GM23338 (cell line): Measurements from ENCODE around the gene FPR1. TPM values are rescaled to one million over a fixed set of nuclear protein-coding genes. Genes with fewer than 3 reads are reported as not detected.

Experiments used
- ATAC-seq: fragments of 200-7000 bp; cut with Tn5 transposase; 3 replicates; pipeline ENCODE4 v1.9.1; 2020
- DNase-seq: peaks from one replicate; pipeline ENCODE4 v3.0.0-alpha.2; 2015; ENCODE audit warnings: low spot score
- H2AFZ ChIP-seq: fragments of 200-600 bp; sonication (generic); 2 replicates; pipeline ENCODE4 v1.8.0; 2016; ENCODE audit warnings: antibody characterized with exemption, mild to moderate bottlenecking, moderate library complexity
- H3F3A ChIP-seq: fragments of 200-600 bp; sonication (generic); replicated peaks from 2 replicates; pipeline ENCODE4 v1.8.0; 2017; ENCODE audit warnings: antibody characterized with exemption, mixed run types, low read depth
- H3K27ac ChIP-seq: fragments of 200-600 bp; sonication (generic); 2 replicates; pipeline ENCODE4 v1.6.1; 2016; ENCODE audit warnings: low read depth
- H3K27me3 ChIP-seq: fragments of 200-600 bp; sonication (generic); 2 replicates; pipeline ENCODE4 v1.8.0; 2016; ENCODE audit warnings: mild to moderate bottlenecking, mixed run types, moderate library complexity; ENCODE audit not compliant: insufficient read depth
- H3K36me3 ChIP-seq: fragments of 200-600 bp; sonication (generic); 2 replicates; pipeline ENCODE4 v1.8.0; 2016; ENCODE audit warnings: mild to moderate bottlenecking; ENCODE audit not compliant: insufficient read depth
- H3K4me1 ChIP-seq: fragments of 200-600 bp; sonication (generic); 2 replicates; pipeline ENCODE4 v1.8.0; 2016; ENCODE audit warnings: mild to moderate bottlenecking, moderate library complexity; ENCODE audit not compliant: insufficient read depth
- H3K4me2 ChIP-seq: fragments of 200-600 bp; sonication (generic); 2 replicates; pipeline ENCODE4 v1.7.1; 2017; ENCODE audit warnings: mixed run types
- H3K4me3 ChIP-seq: fragments of 200-600 bp; sonication (generic); 2 replicates; pipeline ENCODE4 v1.6.1; 2016; ENCODE audit warnings: mixed run types
- H3K79me2 ChIP-seq: fragments of 200-600 bp; sonication (generic); replicated peaks from 2 replicates; pipeline ENCODE4 v1.8.0; 2017; ENCODE audit warnings: mild to moderate bottlenecking; ENCODE audit not compliant: insufficient read depth
- H3K9me2 ChIP-seq: fragments of 200-600 bp; sonication (generic); 2 replicates; pipeline ENCODE4 v1.8.0; 2017; ENCODE audit not compliant: insufficient read depth
- H4K20me1 ChIP-seq: fragments of 200-600 bp; sonication (generic); replicated peaks from 2 replicates; pipeline ENCODE4 v1.8.0; 2017; ENCODE audit warnings: mild to moderate bottlenecking; ENCODE audit not compliant: insufficient read depth
- H3K27ac Mint-ChIP-seq: 2 replicates; pipeline ENCODE4 v1.8.0; 2020; ENCODE audit warnings: inconsistent platforms, mild to moderate bottlenecking, moderate library complexity, mixed read lengths
- H3K27me3 Mint-ChIP-seq: 3 replicates; pipeline ENCODE4 v1.8.0; 2022; ENCODE audit warnings: low read depth, mild to moderate bottlenecking, moderate library complexity, mixed read lengths, inconsistent platforms; ENCODE audit not compliant: insufficient read depth, poor library complexity
- H3K36me3 Mint-ChIP-seq: 3 replicates; pipeline ENCODE4 v1.8.0; 2021; ENCODE audit warnings: low read depth, mild to moderate bottlenecking, inconsistent platforms, moderate library complexity, mixed read lengths
- H3K4me1 Mint-ChIP-seq: 3 replicates; pipeline ENCODE4 v1.8.0; 2020; ENCODE audit warnings: mild to moderate bottlenecking, inconsistent platforms, mixed read lengths
- H3K4me3 Mint-ChIP-seq: 3 replicates; pipeline ENCODE4 v1.8.0; 2021; ENCODE audit warnings: moderate library complexity, mild to moderate bottlenecking, inconsistent platforms, mixed read lengths
- H3K9me3 Mint-ChIP-seq: 3 replicates; pipeline ENCODE4 v1.8.0; 2020; ENCODE audit warnings: moderate library complexity, mild to moderate bottlenecking, inconsistent platforms, mixed read lengths
- EZH2phosphoT487 ChIP-seq: fragments of 200-600 bp; sonication (generic); IDR thresholded peaks from one replicate; pipeline ENCODE4 v1.8.1; 2018; ENCODE audit warnings: antibody characterized with exemption; ENCODE audit not compliant: unreplicated experiment
- JUNB ChIP-seq: IDR thresholded peaks from one replicate; pipeline ENCODE4 v1.6.1; 2016; ENCODE audit warnings: antibody characterized with exemption; ENCODE audit not compliant: unreplicated experiment
- NANOG ChIP-seq: IDR thresholded peaks from 2 replicates; pipeline ENCODE4 v1.6.1; 2016; ENCODE audit warnings: antibody characterized with exemption, borderline replicate concordance
- POLR2AphosphoS5 ChIP-seq: IDR thresholded peaks from 2 replicates; pipeline ENCODE4 v1.6.1; 2016; ENCODE audit warnings: antibody characterized with exemption, low read depth
- STAT1 ChIP-seq: IDR thresholded peaks from one replicate; pipeline ENCODE4 v1.6.1; 2016; ENCODE audit warnings: antibody characterized with exemption; ENCODE audit not compliant: unreplicated experiment
- ZNF331 ChIP-seq: fragments of 250-450 bp; sonication (Bioruptor Pico); IDR thresholded peaks from 2 replicates; pipeline ENCODE4 v1.5.0; 2020; ENCODE audit warnings: low read depth, mild to moderate bottlenecking, moderate library complexity
- polyA plus RNA-seq: library from polyadenylated mRNA; unstranded; fragments of >200 nt; fragmentation: Nextera tagmentation; extraction: Ambion mirVana; gene quantifications from 2 replicates; pipeline ENCODE4 v1.2.1, GENCODE V29; 2016
- total RNA-seq: library from RNA; depleted of rRNA; stranded (reverse); fragments of >200 nt; shearing (Covaris generic); gene quantifications from 2 replicates; pipeline ENCODE4 v1.2.3, GENCODE V29; 2014
- TF ChIP-seq, protein P1 (sequence below): fragments of 250-450 bp; sonication (Bioruptor Pico); IDR thresholded peaks from 2 replicates; pipeline ENCODE4 v1.5.0; 2020; ENCODE audit warnings: mild to moderate bottlenecking, moderate library complexity
- TF ChIP-seq, protein P2 (sequence below): IDR thresholded peaks from 2 replicates; pipeline ENCODE4 v1.6.1; 2016; ENCODE audit warnings: antibody characterized with exemption

Gene FPR1
- total and polyA plus RNA-seq, 2 experiments from 2014 or later, result not detected

DNA sequence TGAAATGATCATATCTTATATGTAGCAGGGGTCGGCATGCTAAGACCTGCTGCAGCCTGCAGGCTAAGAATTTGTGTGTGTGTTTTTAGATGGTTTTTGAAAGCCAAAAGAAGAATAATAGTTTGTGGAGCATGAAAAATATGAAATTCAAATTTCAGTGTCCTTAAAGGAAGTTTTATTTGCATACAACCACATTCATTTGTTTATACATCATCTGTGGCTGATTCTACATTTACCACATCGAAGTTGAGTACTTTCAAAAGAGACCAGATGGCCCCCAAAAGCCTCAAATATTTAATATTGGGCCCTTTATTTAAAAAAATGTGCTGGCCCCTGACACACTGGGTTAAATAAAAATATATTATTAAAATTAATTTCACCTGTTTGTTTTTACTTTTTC lies 29.2 kb downstream of the FPR1 start (continued):
- TF ChIP-seq, protein P1, sequence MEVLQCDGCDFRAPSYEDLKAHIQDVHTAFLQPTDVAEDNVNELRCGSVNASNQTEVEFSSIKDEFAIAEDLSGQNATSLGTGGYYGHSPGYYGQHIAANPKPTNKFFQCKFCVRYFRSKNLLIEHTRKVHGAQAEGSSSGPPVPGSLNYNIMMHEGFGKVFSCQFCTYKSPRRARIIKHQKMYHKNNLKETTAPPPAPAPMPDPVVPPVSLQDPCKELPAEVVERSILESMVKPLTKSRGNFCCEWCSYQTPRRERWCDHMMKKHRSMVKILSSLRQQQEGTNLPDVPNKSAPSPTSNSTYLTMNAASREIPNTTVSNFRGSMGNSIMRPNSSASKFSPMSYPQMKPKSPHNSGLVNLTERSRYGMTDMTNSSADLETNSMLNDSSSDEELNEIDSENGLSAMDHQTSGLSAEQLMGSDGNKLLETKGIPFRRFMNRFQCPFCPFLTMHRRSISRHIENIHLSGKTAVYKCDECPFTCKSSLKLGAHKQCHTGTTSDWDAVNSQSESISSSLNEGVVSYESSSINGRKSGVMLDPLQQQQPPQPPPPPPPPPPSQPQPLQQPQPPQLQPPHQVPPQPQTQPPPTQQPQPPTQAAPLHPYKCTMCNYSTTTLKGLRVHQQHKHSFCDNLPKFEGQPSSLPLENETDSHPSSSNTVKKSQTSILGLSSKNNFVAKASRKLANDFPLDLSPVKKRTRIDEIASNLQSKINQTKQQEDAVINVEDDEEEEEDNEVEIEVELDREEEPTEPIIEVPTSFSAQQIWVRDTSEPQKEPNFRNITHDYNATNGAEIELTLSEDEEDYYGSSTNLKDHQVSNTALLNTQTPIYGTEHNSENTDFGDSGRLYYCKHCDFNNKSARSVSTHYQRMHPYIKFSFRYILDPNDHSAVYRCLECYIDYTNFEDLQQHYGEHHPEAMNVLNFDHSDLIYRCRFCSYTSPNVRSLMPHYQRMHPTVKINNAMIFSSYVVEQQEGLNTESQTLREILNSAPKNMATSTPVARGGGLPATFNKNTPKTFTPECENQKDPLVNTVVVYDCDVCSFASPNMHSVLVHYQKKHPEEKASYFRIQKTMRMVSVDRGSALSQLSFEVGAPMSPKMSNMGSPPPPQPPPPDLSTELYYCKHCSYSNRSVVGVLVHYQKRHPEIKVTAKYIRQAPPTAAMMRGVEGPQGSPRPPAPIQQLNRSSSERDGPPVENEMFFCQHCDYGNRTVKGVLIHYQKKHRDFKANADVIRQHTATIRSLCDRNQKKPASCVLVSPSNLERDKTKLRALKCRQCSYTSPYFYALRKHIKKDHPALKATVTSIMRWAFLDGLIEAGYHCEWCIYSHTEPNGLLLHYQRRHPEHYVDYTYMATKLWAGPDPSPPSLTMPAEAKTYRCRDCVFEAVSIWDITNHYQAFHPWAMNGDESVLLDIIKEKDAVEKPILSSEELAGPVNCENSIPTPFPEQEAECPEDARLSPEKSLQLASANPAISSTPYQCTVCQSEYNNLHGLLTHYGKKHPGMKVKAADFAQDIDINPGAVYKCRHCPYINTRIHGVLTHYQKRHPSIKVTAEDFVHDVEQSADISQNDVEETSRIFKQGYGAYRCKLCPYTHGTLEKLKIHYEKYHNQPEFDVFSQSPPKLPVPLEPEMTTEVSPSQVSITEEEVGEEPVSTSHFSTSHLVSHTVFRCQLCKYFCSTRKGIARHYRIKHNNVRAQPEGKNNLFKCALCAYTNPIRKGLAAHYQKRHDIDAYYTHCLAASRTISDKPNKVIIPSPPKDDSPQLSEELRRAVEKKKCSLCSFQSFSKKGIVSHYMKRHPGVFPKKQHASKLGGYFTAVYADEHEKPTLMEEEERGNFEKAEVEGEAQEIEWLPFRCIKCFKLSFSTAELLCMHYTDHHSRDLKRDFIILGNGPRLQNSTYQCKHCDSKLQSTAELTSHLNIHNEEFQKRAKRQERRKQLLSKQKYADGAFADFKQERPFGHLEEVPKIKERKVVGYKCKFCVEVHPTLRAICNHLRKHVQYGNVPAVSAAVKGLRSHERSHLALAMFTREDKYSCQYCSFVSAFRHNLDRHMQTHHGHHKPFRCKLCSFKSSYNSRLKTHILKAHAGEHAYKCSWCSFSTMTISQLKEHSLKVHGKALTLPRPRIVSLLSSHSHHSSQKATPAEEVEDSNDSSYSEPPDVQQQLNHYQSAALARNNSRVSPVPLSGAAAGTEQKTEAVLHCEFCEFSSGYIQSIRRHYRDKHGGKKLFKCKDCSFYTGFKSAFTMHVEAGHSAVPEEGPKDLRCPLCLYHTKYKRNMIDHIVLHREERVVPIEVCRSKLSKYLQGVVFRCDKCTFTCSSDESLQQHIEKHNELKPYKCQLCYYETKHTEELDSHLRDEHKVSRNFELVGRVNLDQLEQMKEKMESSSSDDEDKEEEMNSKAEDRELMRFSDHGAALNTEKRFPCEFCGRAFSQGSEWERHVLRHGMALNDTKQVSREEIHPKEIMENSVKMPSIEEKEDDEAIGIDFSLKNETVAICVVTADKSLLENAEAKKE (CRISPR knock-in tag), result no peak
- TF ChIP-seq, protein P2, sequence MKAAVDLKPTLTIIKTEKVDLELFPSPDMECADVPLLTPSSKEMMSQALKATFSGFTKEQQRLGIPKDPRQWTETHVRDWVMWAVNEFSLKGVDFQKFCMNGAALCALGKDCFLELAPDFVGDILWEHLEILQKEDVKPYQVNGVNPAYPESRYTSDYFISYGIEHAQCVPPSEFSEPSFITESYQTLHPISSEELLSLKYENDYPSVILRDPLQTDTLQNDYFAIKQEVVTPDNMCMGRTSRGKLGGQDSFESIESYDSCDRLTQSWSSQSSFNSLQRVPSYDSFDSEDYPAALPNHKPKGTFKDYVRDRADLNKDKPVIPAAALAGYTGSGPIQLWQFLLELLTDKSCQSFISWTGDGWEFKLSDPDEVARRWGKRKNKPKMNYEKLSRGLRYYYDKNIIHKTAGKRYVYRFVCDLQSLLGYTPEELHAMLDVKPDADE, result no peak
- TF ChIP-seq EZH2phosphoT487 (no peak), STAT1 (no peak), JUNB (no peak), ZNF331 (no peak)

DNA sequence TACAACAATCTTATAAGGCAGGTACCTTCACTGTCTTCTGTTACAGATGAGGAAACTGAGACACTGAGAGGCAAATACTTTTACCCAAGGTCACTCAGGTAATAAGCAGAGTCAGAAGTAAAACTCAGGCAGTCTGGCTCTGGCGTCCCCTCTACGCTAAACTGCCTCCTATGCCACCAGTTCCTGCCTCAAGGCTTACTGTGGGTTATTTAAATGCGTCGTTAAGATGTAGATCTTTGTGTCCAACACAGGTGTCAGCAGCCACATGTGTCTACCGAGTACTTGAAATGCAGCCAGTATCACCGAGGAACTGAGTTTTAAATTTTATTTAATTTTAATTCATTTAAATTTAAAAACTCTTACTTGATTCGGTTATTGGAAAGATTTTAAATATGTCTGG lies 29.8 kb downstream of the FPR1 start:
- no peaks in the 10 kb centered on the region for H3K36me3 ChIP-seq
- no peaks in the 10 kb centered on the region for H3K79me2 ChIP-seq
- H3K27ac Mint-ChIP-seq, result no peak overlapping the region
- peaks cover 3% of the 10 kb centered on the region; the same call in 1 of the 3 replicates for H3K36me3 Mint-ChIP-seq
- peaks cover 18% of the 10 kb centered on the region for H3K4me1 Mint-ChIP-seq
- no peaks in the 10 kb centered on the region for H4K20me1 ChIP-seq
- peaks cover 38% of the 10 kb centered on the region for H3K27me3 Mint-ChIP-seq
- no peak overlapping the region for H3K4me3 ChIP-seq
- peaks cover 4% of the 10 kb centered on the region; the same call in 2 of the 3 replicates for H3K9me3 Mint-ChIP-seq
- ATAC-seq, result no peak
- H2AFZ ChIP-seq, result no peak overlapping the region
- H3F3A ChIP-seq, result no peaks in the 10 kb centered on the region
- no peak overlapping the region for H3K27ac ChIP-seq
- H3K4me1 ChIP-seq, result peaks cover 6% of the 10 kb centered on the region; the same call in 1 of the 2 replicates
- DNase-seq, result no peak
- H3K4me3 Mint-ChIP-seq, result no peak overlapping the region
- H3K4me2 ChIP-seq, result no peak overlapping the region
- H3K27me3 ChIP-seq, result peaks cover 49% of the 10 kb centered on the region
- no peaks in the 10 kb centered on the region for H3K9me2 ChIP-seq
- no peak for TF ChIP-seq POLR2AphosphoS5
- TF ChIP-seq, protein P2, result no peak
- TF ChIP-seq EZH2phosphoT487, result no peak
- TF ChIP-seq, protein P1 (CRISPR knock-in tag), result no peak
- no peak for TF ChIP-seq NANOG
